NCI-H748 (cell line): Measurements from ENCODE around the gene ENOX1.

Experiments used
- DNase-seq: peaks from one replicate; lab custom pipeline; 2025; ENCODE audit not compliant: unreplicated experiment; lab: John Stamatoyannopoulos, UW

ENOX1 gene

GRCh38 chr13:43492745-43493144, 294.0 kb downstream of the ENOX1 start:
- DNase-seq: no peak

- no peak for DNase-seq
These were observed 294.5 kb downstream of the ENOX1 start for GRCh38 chr13:43492311-43492710.

GRCh38 chr13:43489233-43489632, 297.5 kb downstream of the ENOX1 start:
- no peak for DNase-seq

GRCh38 chr13:43487885-43488284, 298.9 kb downstream of the ENOX1 start:
- DNase-seq: no peak

- DNase-seq: no peak
These were observed 299.3 kb downstream of the ENOX1 start for GRCh38 chr13:43487461-43487860.

GRCh38 chr13:43484432-43485225, 302.1 kb downstream of the ENOX1 start:
- no peak for DNase-seq

GRCh38 chr13:43483930-43484329, 302.8 kb downstream of the ENOX1 start:
- DNase-seq: no peak

- DNase-seq: peak; percentile 5
These were observed 304.1 kb downstream of the ENOX1 start for GRCh38 chr13:43482641-43483040.

GRCh38 chr13:43482026-43482425, 304.7 kb downstream of the ENOX1 start:
- no peak for DNase-seq

GRCh38 chr13:43478902-43479301, 307.9 kb downstream of the ENOX1 start:
- DNase-seq: no peak

GRCh38 chr13:43478211-43478610, 308.6 kb downstream of the ENOX1 start:
- no peak for DNase-seq

- DNase-seq: no peak
These were observed 311.6 kb downstream of the ENOX1 start for GRCh38 chr13:43475140-43475539.

GRCh38 chr13:43473437-43473836, 313.3 kb downstream of the ENOX1 start:
- peak; percentile 55 for DNase-seq

GRCh38 chr13:43472980-43473379, 313.8 kb downstream of the ENOX1 start:
- no peak for DNase-seq

- no peak for DNase-seq
These were observed 314.4 kb downstream of the ENOX1 start for GRCh38 chr13:43472339-43472738.

- no peak for DNase-seq
These were observed 316.2 kb downstream of the ENOX1 start for GRCh38 chr13:43470610-43471009.

- no peak for DNase-seq
These were observed 317.0 kb downstream of the ENOX1 start for GRCh38 chr13:43469791-43470190.

- DNase-seq: no peak
These were observed 322.1 kb downstream of the ENOX1 start for GRCh38 chr13:43464578-43465264.

- no peak for DNase-seq
These were observed 338.0 kb downstream of the ENOX1 start for GRCh38 chr13:43448605-43449336.

GRCh38 chr13:43446126-43446525, 340.6 kb downstream of the ENOX1 start:
- DNase-seq: no peak

- DNase-seq: no peak
These were observed 341.1 kb downstream of the ENOX1 start for GRCh38 chr13:43445668-43446067.

- no peak for DNase-seq
These were observed 342.7 kb downstream of the ENOX1 start for GRCh38 chr13:43444081-43444480.
